GM03348 (cell line): ENCODE measurements around the gene KLHL11.
"Not testable (repeated sequence)": the region's sequence is repeated elsewhere in the genome, so short reads cannot be mapped to it uniquely, and the experiment has no call there.

ENCODE experiments used
- DNase-seq: peaks from one replicate; pipeline ENCODE4 v3.0.0; 2012; ENCODE audit warnings: low spot score

Gene KLHL11

DNA sequence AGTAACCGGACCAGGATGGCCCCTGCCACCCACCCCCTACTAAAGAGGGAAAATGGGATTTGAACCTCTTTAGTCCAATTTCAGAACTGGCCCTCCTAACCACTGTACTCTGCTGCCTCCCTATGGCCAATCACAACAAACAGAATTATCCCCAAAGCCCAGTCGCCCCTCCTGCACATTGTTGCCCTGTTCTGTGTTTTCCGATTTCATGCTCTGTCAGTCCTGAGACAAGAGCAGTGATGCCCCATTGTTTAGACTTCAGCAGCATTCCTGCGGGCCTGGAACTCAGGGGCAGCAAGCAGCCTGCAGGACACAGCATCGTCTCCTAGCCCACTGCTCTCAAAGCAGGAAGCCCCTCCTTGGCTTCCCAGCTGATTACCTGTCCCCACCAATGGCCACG lies 20.5 kb upstream of the KLHL11 start:
- no peak for DNase-seq

DNA sequence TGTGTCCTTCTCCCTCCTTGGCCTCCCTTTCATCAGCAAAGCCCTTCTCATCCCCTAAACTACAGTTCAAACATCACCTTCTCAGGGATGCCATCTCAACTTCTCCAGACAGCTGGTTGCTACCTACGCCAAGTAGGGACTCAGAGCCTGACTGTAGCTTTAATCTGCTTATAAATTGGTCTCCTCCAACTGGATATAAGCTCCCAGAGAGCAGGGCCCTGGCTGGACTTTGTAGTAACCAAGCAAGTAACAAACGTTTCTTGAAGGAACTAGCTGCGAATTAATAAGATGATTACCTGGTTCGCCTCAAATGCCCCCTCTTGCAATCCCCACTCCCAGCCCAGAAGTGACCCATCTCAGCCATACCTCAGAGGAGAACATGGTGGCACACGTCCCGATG lies 17.5 kb upstream of the KLHL11 start:
- no peak for DNase-seq

DNA sequence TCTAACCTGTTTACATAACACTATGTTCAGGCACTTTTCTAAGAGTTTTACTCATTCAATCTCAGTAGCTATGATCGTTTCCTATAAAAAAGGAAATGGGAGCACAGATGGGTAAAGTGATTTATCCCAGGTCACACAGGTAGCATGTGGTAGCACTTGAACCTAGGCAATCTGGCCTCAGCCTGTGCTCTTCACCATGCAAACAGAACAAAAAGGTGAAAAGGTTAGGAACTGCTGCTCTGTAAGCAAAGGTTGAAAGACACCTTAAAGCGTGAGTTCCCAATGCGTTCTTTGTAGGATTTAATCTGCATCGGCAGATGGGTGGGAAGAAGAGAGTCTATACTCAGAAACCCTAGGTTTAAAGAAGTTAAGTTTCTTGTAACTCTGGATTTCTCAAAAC lies 14.9 kb upstream of the KLHL11 start:
- DNase-seq = no peak

DNA sequence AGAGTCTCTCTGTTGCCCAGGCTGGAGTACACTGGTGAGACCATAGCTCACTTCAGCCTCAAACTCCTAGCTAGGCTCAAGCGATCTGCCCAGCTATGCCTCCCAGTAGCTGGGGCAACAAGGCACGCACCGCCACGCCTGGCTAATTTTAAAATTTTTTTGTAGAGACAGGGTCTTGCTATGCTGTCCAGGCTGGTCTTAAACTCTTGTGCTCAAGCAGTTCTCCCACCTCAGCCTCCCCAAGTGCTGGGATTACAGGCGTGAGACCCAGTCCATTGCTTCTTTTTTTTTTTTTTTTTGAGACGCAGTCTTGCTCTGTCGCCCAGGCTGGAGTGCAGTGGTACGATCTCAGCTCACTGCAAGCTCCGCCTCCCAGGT lies 9.1 kb upstream of the KLHL11 start:
- not testable (repeated sequence) for DNase-seq

DNA sequence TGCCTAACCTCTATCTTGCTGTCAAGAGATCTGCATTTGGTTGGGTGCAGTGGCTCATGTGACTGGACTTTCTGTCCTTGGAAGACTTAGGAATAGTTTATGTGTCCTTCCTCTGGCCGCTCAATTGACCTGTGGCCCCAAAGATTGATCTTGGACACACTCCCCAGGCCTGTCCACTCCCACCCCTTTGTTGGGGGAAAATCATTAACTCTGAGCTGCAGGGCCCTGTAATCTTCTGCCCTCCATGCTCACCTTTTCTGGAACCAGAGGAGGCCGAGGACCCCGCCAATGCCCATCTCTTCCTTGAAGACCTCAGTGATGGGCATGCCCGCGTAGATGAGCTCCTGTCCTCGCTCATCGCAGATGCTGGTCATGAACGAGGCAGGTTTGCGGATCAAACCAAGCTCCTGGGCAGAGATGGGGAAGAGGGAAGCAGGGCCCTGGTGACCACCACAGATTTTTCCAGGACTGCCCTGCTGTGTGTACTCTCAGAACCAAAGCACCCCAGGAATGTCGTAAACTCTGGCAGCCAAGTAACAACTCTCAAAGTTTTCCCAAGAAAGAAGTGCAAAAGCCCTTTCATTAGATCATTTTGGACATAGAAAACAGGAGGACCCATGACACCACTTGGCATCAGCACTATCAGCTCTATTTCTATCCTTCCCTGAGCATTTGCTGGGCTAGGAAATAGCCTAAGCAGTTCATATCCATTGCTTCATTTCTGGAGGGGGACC lies 8.5 kb upstream of the KLHL11 start:
- no peak for DNase-seq

DNA sequence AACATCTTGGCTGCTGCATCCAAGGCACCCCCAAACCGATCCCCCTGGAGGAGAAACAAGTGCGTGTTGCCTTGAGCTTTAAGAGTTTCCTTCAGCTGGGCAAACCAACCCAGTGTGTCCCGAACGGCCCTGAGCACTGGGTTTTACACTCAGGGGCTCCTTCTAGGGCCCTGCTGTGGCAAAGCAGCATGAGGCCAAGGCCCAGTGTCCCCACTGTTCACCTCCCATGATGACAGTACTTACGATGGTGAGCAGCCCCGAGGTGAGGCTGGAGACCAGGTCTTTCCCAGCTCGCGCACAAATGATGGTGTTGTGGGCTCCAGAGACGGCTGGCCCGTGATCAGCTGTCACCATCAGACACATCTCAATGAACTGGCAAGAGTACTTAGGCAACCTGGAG lies 6.6 kb upstream of the KLHL11 start:
- DNase-seq = no peak

DNA sequence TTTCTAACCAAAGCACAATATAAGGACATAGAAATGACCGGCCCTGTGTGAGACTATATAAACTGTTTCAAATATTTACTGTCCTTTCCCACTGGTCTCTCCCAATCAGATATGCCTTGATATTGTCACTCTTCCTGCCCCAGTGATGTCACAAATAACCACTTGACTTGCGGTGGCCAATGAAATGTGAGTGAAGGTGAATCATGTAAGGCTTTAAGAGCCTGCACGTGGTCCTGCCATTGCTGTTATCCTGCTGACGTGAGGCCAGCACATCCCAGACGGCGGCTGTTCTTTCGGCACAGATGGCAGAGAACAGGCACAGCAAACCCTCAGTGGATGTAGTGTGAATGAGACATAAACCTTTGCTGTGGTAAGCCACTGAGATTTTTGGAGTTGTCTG lies 5.4 kb upstream of the KLHL11 start:
- no peak for DNase-seq

DNA sequence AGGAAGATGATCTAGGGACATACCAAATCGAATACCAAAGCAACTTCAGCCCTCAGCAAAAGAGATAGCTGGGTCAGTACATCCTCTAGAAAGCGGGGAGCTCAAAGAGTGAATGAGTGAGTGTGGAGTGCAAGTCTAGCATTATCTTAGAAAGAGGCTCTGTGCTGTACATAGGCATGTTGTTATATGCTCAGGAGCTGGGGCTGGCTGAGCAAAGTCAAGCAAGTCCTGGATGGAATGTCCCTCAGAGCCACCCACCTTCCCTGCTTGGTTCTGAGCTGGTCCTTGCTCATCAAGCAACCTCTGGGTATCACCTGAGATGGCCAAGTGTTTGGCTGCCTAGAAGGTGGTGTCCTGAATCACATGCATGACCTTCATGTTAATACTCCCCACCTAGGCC lies 4.9 kb upstream of the KLHL11 start:
- DNase-seq = no peak

DNA sequence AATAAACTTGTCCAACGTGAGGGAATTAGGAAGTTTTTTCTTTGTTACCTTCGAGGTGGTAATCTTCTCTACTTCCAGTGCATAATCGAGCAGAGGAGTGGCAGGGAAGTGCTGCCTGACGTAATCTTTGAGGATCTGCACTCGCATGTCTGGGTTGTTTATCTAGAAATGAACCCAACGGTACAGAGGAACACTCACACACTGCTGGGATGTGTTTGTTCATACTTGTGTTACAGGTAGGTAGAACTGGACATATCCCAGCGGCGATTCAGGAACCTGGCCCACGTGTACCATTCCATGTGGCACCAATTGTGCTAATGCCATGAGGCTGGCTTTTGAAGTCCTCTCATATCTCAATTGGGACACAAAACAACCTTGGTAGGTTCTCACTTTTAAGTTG lies 4.2 kb upstream of the KLHL11 start:
- DNase-seq = no peak

DNA sequence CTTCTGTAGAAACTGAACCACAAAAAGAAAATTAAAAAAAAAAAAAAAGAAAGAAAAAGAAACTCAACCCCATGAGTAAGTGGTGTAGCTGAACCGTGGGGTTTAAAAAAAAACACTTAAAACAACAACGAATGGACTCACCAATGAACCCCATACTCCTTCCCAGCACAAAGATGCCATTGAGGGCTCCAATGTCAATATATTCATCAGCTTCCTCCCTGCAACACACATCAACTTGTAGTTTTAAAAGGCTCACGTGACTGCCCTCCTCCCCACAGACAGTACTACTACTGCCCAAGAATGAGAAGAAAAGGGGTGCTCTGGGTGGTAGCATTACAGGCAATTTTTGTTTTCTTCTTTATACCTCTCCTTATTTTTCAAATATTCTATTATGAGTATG lies 3.3 kb upstream of the KLHL11 start:
- no peak for DNase-seq

DNA sequence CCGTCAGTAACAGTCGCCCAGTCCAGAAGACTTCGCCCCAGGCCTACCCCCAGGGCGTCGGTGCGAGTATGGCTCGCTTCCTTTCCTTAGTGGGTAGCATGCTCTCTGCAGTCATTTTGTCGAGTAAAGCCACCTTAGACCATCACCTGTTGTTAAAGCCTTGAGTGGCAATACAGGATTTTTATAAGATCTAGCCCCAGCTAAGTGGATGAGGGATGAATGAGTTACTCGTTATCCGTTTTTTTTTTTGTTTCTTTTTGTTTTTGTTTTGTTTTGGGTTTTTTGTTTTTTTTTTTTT lies 322 bp upstream of the KLHL11 start:
- no peak for DNase-seq

DNA sequence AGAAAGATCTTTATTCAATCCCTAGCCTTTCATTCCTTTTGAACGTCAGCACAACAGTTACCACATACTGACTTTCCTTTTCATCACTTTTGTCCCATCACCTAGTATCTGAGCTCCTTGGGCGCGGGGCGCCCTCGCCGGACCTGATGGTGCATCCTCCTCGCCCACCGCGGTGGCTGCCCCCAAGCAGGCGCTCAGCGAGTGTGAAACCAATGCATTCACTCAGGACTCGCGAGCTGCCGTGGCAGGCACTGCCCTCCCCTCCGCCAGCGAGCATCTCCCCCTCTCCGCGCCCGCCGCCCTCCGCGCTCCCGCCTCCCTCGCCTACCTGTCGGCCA lies 756 bp downstream of the KLHL11 start:
- no peak for DNase-seq

DNA sequence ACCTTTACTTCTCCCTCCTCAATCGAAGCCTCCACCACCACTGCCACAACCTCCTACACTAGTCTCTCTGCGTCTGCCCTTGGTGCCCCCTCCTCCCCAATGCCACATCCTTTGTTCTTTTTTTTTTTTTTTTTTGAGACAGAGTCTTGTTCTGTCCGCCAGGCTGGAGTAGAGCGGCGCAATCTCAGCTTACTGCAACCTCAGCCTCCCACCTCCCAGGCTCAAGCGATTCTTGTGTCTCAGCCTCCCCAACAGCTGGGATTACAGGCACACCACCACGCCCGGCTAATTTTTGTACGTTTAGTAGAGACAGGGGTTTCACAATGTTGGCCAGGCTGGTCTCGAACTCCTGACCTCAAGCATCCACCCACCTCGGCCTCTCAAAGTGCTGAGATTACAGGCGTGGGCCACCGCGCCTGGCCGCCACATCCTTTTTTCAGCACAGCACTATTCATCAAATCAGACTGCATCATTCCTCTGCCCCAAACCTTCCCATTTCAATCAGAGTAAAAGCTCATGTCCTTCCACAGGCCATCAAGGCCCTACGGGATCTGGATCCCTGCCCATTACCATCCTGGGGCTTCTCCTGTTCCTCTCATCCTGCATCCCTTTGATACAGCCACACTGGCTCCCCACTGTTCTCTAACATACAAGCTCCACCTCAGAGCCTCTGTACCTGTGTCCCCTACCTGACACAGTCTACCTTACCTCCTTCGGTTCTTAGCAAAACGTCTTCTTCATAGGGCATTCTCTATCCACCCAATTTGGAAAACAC lies 2.0 kb downstream of the KLHL11 start:
- no peak for DNase-seq

DNA sequence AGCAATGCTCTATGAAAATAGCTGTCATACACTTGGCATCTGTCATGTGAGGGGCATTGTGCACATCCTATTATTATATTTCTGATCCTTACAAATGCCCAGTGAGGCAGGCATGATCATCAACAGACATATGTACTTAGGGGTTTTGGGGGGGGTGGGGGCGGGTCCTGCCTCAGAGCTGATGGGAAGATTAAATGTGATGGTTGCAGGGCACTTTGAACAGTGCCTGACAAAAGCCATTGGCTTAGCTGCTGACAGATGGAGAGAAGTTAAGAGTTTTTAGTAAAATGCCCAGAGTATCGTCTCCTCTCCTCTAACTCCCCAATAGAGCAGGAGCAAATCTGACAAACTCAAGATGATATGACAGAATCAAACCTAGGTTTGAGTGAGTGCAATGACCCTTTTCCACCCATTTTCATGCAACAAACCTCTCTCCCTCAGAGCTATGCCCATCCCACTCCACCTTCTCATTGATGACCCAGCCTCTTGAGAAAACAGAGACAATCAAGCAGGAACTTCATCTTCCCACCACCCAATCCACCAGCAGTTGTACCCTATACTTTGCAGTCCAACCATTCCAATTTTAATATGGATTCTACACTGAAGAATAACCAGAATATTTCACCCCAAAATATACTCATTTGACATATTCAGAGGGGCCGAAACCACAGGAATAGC lies 4.8 kb downstream of the KLHL11 start:
- no peak for DNase-seq

DNA sequence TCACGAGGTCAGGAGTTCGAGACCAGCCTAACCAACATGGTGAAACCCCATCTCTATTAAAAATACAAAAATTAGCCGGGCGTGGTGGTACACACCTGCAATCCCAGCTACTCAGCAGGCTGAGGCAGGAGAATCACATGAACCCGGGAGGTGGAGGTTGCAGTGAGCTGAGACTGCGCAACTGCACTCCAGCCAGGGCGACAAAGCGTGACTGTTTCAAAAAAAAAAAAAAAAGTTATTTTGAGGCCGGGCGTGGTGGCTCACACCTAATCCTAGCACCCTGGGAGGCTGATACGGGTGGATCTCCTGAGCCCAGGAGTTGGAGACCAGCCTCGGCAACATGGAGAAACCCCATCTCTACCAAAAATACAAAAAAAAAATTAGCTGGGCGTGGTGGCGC lies 13.8 kb downstream of the KLHL11 start:
- not testable (repeated sequence) for DNase-seq

DNA sequence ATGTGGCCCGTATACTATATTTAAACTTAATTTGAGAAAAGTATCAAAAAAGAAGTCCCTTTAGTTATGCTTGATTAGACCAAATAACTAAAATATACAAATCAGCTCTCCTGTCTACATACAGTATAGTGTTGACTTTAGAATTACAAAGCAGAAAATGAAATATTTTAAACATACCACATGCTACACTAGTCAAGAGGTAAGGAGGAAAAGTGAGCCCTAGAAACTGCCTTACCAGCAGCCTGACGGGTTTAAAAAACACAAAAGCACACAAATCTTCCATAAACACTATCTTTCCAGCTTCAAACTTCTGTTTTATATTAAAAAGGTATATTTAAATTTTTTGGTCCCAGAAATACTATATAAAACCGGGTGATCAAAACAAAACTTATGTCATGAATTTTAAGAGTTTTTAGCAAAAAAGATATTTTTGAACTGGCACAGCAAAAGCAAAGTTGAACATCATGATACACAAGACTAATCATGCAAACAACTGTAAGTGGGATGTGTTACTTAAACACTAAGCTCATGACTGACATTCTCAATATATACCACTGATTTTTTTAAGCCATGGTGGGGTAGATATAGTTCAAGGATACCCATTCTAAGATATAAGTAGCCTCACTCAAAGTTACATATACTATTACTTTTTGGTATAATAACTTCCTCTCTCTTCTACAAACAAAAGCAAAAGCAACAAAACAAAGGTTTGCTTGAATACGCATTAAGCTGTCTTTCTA lies 15.8 kb downstream of the KLHL11 start:
- no peak for DNase-seq

DNA sequence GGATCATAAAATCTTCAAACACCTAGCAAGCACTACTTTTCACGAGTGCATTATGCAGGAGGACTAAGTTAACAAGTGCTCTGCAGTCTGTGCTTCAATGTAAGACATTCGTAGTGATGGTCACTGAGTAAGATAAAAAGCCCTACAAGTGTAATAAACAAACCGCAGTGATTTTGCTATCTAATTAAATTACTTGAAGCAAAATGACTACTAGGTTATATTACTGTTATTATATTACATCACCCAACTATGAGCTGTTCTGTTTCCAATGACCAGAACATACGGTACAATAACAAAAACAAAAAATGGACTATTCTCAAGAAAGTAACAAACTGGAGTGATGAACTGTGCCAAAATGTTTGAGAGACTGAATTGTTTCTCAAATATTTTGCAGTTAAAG lies 16.4 kb downstream of the KLHL11 start:
- no peak for DNase-seq

DNA sequence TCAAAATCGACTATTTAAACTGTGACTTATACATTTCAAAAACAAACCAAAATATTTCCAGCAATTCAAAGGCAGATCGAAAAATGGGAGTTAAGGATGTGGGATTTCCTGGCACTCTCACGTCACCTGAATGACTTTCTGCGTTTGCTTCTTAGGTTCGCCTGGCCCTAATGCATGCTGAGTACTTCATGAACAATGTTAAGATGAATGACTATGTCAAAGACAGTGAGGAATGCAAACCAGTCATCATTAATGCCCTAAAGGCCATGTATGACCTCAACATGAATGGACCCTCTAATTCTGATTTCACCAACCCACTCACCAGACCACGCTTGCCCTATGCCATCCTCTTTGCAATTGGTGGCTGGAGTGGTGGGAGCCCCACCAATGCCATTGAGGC lies 20.3 kb downstream of the KLHL11 start:
- DNase-seq = no peak

DNA sequence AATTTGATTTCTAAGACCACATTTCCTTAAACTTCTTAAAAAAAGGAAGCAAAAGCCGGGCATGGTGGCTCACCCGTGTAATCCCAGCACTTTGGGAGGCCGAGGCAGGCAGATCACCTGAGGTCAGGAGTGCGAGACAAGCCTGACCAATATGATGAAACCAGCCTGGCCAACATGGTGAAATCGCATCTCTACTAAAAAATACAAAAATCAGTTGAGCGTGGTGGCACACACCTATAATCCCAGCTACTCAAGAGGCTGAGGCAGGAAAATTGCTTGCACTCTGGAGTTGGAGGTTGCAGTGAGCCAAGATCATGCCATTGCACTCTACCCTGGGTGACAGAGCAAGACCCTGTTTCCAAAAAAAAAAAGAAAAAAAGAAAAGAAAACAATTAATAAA lies 24.4 kb downstream of the KLHL11 start:
- not testable (repeated sequence) for DNase-seq

DNA sequence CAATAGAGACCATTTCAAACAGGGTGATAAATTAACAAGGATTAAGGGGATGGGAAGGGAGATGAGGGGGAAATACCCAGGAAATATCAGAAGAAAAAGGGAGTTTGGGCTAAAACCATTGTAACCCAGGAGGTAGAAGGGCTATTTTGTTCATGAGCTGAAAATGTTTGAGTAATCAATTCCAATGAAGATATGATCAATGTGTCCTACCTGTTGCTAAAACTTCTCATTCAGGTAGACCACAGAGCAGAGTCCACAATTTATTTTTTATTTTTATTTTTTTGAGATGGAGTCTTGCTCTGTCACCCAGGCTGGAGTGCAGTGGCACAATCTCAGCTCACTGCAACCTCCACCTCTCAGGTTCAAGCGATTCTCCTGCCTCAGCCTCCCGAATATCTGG lies 25.8 kb downstream of the KLHL11 start:
- not testable (repeated sequence) for DNase-seq

DNA sequence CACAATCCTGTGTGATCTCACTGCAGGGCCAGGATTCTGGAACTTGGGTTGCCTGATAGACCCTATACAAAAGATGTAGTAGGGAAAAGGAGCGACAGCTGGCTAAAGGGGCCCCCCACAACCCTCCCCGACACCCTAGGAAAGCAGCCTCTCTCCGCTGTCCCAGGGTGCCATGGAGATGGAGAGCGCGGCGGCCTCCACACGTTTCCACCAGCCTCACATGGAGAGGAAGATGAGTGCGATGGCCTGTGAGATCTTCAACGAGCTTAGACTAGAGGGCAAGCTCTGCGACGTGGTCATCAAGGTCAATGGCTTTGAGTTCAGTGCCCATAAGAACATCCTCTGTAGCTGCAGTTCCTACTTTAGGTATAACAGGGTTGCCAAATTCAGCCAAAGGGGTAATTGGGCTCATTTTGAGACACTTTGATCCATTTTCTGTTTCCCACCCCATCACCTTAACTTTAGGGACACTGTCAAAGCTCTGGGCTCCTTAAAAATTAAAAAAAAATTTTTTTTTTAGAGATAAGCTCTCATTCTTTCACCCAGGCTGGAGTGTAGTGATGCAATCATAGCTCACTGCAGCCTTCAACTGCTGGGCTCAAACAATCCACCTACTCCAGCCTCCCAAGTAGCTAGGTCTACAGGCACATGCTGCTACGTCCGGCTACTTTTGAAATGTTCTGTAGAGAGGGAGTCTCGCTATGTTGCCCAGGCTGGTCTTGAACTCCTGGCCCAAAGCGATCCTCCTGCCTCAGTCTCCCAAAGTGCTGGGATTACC lies 27.3 kb downstream of the KLHL11 start, which contains the start of gene KLHL10:
KLHL10 (plus strand) TSS at position 65 of the 778 bp plus-strand sequence; CDS start at position 173, 108 bp downstream.
- DNase-seq = no peak
